HG03095 (cell line): ENCODE measurements around the gene CDC5L.
"Not testable (repeated sequence)": the region's sequence is repeated elsewhere in the genome, so short reads cannot be mapped to it uniquely, and the experiment has no call there.

Experiments
- ATAC-seq: cut with Tn5 transposase; IDR thresholded peaks from one replicate; pipeline ENCODE4 v1.9.1; 2021; ENCODE audit warnings: moderate library complexity; ENCODE audit not compliant: unreplicated experiment

The CDC5L gene

GRCh38 chr6:44387346-44388134 is at the start of gene CDC5L:
Gene CDC5L, plus strand, starts transcription at chr6:44387706. Its CDS starts 118 bp downstream, at chr6:44387824.
- peak; percentile 91 for ATAC-seq

DNA sequence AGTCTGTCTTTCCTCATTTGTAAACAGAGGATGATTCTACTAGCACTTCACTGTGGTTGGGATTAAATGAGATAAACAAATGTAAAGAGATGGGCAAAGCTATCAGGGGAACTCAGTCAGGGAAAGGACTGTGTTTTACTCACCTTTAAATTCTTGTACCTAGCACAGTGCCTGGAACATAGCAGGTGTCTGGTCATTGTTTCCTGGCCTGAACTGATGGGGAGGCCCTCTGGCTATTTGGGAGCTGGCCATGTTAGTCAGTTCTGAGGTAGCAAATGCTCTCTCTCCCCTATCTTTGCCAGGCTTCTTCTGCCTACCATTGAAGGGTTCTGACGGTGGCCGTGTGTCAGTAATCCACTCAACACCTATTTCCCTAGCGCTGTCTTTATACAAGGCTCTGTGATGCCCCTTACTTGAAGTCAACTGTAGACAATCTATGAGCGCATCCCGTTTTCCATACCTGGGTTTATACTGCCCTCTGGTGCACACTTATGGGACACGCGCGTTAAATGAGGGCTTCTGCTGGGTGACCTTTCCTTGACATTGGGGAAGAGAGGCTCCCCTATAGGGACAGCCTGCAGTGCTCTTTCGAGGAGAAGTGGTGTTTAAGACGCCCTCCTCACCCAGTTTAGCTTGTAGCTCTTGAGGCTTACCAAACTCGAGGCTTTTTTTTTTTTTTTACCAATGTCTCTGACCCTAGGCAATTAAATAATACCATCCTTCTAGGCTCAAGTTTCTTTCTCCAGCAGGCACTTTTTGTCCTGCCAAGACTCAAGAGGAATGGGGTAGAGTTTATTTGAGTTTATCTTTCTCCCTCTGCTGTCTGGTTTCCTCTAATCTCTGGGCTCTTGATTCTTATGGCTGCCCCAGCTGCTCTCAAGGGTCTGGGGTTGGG is 49.0 kb upstream of the CDC5L start:
- peak; percentile 73 for ATAC-seq

DNA sequence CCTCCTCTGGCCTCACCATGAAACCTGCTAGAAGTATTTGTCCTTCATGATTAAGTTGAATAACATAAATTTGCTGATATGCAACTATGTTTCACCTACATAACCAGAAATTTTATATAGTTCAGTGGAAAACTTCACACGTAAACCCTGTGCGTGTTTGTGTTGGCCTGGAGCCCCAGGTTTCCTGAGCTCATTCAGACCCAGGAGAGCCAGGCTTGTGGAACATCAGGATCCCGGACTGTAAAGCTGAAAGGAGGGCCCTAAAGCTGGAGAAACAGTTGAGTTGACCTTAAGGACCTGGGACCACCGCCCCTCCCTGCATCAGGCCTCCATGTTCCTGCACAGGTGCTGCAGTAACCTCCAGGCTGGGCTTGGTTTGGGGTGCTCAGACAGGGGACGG is 48.2 kb upstream of the CDC5L start:
- no peak for ATAC-seq

DNA sequence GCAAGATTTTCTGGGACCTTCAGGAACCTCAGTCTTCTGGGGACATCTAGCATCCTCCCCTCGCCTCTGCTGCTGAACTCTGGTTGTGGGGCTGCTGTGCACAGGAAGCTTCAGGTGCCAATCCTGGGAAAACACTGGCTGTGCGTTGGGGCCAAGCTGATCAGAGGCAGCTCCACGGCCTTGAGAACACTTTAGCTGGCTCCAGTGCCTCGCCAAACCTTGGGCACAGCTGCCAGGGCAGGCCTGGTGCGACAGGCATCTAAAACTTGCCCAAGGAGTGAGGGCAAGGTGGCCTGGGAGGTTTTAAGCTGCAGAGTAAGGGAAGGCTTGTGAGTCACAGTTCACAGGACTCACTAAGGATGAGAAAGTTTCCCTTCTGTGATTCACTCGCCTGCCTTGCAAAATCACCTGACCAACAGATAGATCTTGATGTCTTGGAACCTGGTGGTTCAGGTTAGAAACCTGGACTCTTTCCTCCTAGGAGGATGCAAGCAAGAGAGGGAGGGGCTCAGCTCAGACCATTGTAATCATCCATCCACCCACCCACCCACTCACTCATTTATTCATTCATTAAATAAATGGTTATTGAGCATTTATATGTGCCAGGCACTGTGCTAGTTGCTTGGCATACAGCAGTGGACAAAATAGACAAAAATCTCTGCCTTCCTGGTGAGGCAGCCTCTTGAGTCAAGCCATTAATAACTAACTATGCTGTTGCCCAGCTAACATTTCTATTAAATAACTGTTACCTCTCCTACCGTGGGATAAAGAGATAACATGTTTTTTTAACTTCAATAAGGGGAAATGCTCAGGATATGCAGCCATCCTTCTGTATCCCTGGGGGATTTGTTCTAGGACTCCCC is 47.5 kb upstream of the CDC5L start:
- no peak for ATAC-seq

- ATAC-seq: no peak
These were observed 46.2 kb upstream of the CDC5L start for GRCh38 chr6:44341095-44341890.

DNA sequence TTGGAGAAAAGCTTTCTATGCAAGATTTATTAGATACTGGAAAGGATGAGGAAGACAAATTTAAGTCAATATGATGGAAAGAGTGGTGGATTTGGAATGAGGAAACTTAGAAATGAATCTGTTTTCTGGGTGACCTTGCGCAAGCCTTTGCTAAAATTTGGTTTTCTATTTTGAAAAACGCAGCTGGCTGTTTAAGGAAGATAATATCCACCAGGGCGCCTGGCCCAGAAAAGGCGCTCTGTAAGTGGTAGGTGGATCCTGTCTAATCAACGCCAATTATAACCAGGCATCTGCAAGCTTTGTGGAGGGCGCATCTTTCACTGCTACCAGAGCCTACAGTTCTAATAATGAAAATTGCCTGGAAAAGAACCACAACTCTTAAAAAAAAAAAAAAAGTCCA is 45.5 kb upstream of the CDC5L start:
- no peak for ATAC-seq

GRCh38 chr6:44342489-44342888 is 45.0 kb upstream of the CDC5L start, which contains the start of gene SPATS1:
Gene SPATS1, plus strand, starts transcription at chr6:44342650. Its CDS starts 446 bp downstream, at chr6:44343096.
- no peak for ATAC-seq

- not testable (repeated sequence) for ATAC-seq
These were observed 40.7 kb upstream of the CDC5L start for GRCh38 chr6:44346818-44347217.

GRCh38 chr6:44349904-44350649 is 37.4 kb upstream of the CDC5L start:
- ATAC-seq: no peak

GRCh38 chr6:44350650-44350994 is 36.9 kb upstream of the CDC5L start:
- ATAC-seq: not testable (repeated sequence)

DNA sequence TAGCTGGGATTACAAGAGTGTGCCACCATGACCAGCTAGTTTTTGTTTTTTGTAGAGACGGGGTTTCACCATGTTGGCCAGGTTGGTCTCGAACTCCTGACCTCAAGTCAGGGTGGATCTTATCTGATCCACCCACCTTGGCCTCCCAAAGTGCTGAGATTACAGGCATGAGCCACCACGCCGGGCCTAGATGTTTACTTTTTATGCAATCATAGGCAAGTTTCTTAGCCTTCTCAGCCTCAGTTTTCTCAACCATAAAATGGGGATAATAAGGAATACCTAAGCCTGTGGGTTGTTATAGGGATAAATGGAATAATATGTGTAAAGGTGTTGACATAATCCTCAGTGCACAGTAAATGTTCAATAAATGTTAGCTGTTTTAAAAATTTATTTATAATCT is 35.2 kb upstream of the CDC5L start:
- no peak for ATAC-seq

- no peak for ATAC-seq
These were observed 34.2 kb upstream of the CDC5L start for GRCh38 chr6:44353336-44353735.

GRCh38 chr6:44355640-44356039 is 31.9 kb upstream of the CDC5L start:
- no peak for ATAC-seq

DNA sequence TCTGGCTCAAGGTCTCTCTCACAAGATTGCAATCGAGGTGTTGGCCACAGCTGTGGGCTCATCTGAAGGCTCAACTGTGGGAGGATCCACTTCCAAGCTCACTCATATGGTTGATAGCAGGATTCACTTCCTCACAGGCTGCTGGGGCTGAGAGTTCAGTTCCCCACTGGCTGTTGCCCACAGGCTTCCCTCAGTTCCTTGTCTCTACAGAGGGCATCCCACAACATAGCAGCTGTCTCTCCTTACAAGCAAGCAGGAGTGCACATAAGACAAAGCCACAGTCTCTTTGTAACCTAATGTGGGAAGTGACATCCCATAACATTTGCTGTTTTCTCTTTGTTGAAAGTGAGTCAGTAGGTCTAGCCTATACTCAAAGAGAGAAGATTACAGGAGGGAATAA is 31.0 kb upstream of the CDC5L start:
- no peak for ATAC-seq

GRCh38 chr6:44359973-44360372 is 27.5 kb upstream of the CDC5L start:
- no peak for ATAC-seq

GRCh38 chr6:44361947-44362346 is 25.6 kb upstream of the CDC5L start:
- ATAC-seq: no peak

DNA sequence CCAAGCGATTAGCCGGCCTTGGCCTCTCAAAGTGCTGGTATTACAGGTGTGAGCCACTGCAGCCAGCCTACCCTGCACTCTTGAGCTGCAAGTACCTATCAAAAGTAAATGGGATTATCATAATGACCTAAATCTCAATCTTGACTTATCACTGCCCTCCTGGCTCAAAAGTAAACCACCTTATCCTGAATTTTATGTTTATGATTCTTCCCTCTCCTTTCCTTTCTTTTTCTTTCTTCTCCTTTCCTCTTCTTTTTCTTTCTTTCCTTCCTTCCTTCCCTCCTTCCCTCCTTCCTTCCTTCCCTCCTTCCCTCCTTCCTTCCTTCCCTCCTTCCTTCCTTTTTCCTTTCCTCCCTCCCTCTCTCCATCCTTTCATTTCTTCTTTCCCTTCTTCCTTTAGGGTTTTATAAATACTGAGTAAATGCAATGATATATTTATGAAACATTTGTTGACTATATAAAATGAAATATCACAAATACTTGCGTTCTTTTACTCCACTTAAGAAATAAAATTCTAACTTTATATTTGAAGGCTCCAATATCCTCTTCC is 24.1 kb upstream of the CDC5L start:
- no peak for ATAC-seq

DNA sequence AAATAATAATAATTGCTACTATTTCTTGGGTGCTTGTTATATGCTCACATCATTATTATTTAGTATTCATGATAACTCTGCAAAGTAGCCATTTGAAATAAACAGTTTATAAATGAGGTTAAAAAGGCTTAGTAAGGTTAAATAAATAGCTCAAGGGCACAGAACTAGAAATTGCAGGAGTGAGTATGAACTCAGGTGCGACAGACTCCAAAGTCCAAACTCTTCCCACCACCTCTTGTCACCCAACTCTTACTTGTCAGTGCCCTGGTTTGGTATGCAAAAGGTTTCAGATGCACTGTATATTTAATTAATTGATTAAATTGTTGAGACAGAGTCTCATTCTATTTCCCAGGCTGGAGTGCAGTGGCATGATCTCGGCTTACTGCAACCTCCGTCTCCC is 20.7 kb upstream of the CDC5L start:
- ATAC-seq: no peak

DNA sequence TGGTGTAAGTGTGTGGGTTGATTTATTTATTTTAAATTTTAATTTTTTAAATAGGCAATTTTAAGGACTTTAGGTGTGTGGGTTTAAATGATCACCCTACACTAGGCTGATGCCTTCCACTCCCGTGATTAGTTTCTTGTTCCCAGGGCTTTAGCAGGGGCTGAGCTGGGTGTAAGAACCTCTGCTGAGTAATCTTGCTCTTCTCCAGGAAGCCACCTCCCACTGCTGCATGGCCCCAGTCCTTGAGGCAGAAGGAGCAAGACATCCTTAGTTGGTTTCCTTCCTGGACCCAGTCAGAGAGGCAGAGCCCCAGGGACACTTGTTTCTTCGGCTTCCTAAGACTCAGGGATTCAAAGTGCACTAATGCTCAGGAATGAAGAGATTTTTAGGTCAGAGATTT is 19.8 kb upstream of the CDC5L start:
- ATAC-seq: no peak
